NCI-H1105 treated with DMSO at 0.1 percent for 48 hours (cell line): ENCODE data around the gene FBXW7.

Experiments used
- DNase-seq: peaks from one replicate; lab custom pipeline; 2025; lab: John Stamatoyannopoulos, UW

Gene FBXW7

GRCh38 chr4:152369902-152370295 is 166.0 kb downstream of the FBXW7 start:
- peak; percentile 21 for DNase-seq

GRCh38 chr4:152369203-152369901 is 166.5 kb downstream of the FBXW7 start:
- DNase-seq = peak; percentile 37

GRCh38 chr4:152368001-152368400 is 167.9 kb downstream of the FBXW7 start:
- DNase-seq = peak; percentile 92

- DNase-seq = no peak
Observed at GRCh38 chr4:152364883-152365282, 171.0 kb downstream of the FBXW7 start.

GRCh38 chr4:152364383-152364782 is 171.5 kb downstream of the FBXW7 start:
- no peak for DNase-seq

GRCh38 chr4:152363904-152364303 is 172.0 kb downstream of the FBXW7 start:
- DNase-seq = no peak

GRCh38 chr4:152363086-152363485 is 172.8 kb downstream of the FBXW7 start:
- no peak for DNase-seq

- no peak for DNase-seq
Observed at GRCh38 chr4:152360045-152360410, 175.9 kb downstream of the FBXW7 start.

GRCh38 chr4:152359208-152360044 is 176.5 kb downstream of the FBXW7 start:
- no peak for DNase-seq

GRCh38 chr4:152357206-152357605 is 178.7 kb downstream of the FBXW7 start:
- DNase-seq = no peak

GRCh38 chr4:152356428-152357034 is 179.4 kb downstream of the FBXW7 start:
- DNase-seq = no peak

GRCh38 chr4:152352622-152353116 is 183.2 kb downstream of the FBXW7 start:
- DNase-seq = peak; percentile 91

GRCh38 chr4:152352215-152352614 is 183.7 kb downstream of the FBXW7 start:
- DNase-seq = no peak

GRCh38 chr4:152351080-152351479 is 184.8 kb downstream of the FBXW7 start:
- DNase-seq = no peak

GRCh38 chr4:152348670-152349069 is 187.2 kb downstream of the FBXW7 start:
- DNase-seq = no peak

GRCh38 chr4:152346979-152347378 is 188.9 kb downstream of the FBXW7 start:
- no peak for DNase-seq

- DNase-seq = no peak
Observed at GRCh38 chr4:152346526-152346925, 189.4 kb downstream of the FBXW7 start.

GRCh38 chr4:152344001-152344400 is 191.9 kb downstream of the FBXW7 start:
- no peak for DNase-seq

- no peak for DNase-seq
Observed at GRCh38 chr4:152342293-152342692, 193.6 kb downstream of the FBXW7 start.

- no peak for DNase-seq
Observed at GRCh38 chr4:152340818-152341217, 195.1 kb downstream of the FBXW7 start.

- no peak for DNase-seq
Observed at GRCh38 chr4:152339576-152339975, 196.3 kb downstream of the FBXW7 start.

GRCh38 chr4:152334931-152335330 is 201.0 kb downstream of the FBXW7 start:
- DNase-seq = no peak

- no peak for DNase-seq
Observed at GRCh38 chr4:152331042-152331441, 204.8 kb downstream of the FBXW7 start.
